HepG2 (cell line): ENCODE data around the gene B3GNT8. TPM values are rescaled to one million over a fixed set of nuclear protein-coding genes. Genes with fewer than 3 reads are reported as not detected.
A peak's percentile ranks its signal among the peaks of the same experiment; 100 is the strongest.

Experiments used
- CEBPZ ChIP-seq: IDR thresholded peaks from 2 replicates; pipeline ENCODE4 v1.6.1; 2012; ENCODE audit warnings: low read length, improper control_type of control experiment
- CHD4 ChIP-seq: fragments of 200-600 bp; sonication (generic); IDR thresholded peaks from 2 replicates; pipeline ENCODE4 v1.7.0; 2017; ENCODE audit warnings: mild to moderate bottlenecking, low read length, borderline replicate concordance
- ETV6 ChIP-seq: sonication (generic); formaldehyde crosslinking; conservative IDR thresholded peaks from 2 replicates; pipeline ENCODE4 v1.4.0; 2020; ENCODE audit warnings: missing genetic modification reagents
- GATAD1 ChIP-seq: IDR thresholded peaks from 2 replicates; pipeline ENCODE4 v1.6.1; 2016; ENCODE audit warnings: missing genetic modification reagents, missing compliant biosample characterization
- GLI4 ChIP-seq: sonication (generic); formaldehyde crosslinking; IDR thresholded peaks from 2 replicates; pipeline ENCODE4 v1.5.1; 2020; ENCODE audit warnings: missing genetic modification reagents, mild to moderate bottlenecking, moderate library complexity, borderline replicate concordance
- HMG20A ChIP-seq: IDR thresholded peaks from 2 replicates; pipeline ENCODE4 v1.6.1; 2016; ENCODE audit warnings: borderline replicate concordance
- NCOA1 ChIP-seq: sonication (generic); formaldehyde crosslinking; IDR thresholded peaks from 2 replicates; pipeline ENCODE4 v1.9.0; 2021; ENCODE audit warnings: missing genetic modification reagents
- NPAS2 ChIP-seq: sonication (generic); formaldehyde crosslinking; IDR thresholded peaks from 2 replicates; pipeline ENCODE4 v1.8.0; 2022; ENCODE audit warnings: mild to moderate bottlenecking, missing genetic modification reagents, borderline replicate concordance
- NR2F6 ChIP-seq, 2 experiments: IDR thresholded peaks; 2 replicates each; pipeline ENCODE4 v1.6.1; 2016; ENCODE audit warnings: antibody characterized with exemption in 1 of 2, mild to moderate bottlenecking in 1 of 2
- PBX3 ChIP-seq: sonication (generic); formaldehyde crosslinking; IDR thresholded peaks from 2 replicates; pipeline ENCODE4 v1.8.1; 2023; ENCODE audit warnings: missing genetic modification reagents, inconsistent platforms, borderline replicate concordance
- PPARG ChIP-seq: conservative IDR thresholded peaks from 2 replicates; pipeline ENCODE4 v1.6.1; 2016; ENCODE audit warnings: missing biosample characterization, missing genetic modification reagents
- RCOR2 ChIP-seq: IDR thresholded peaks from 2 replicates; pipeline ENCODE4 v1.6.1; 2016; ENCODE audit warnings: missing biosample characterization, missing genetic modification reagents
- RXRA ChIP-seq: sonication (generic); formaldehyde crosslinking; IDR thresholded peaks from 2 replicates; pipeline ENCODE4 v1.5.1; 2020; ENCODE audit warnings: missing genetic modification reagents
- SP5 ChIP-seq: IDR thresholded peaks from 2 replicates; pipeline ENCODE4 v1.6.1; 2016; ENCODE audit warnings: low read depth, borderline replicate concordance
- TAF15 ChIP-seq: fragments of 200-400 bp; formaldehyde crosslinking; IDR thresholded peaks from one replicate; pipeline ENCODE4 v1.6.1; 2018; ENCODE audit warnings: mild to moderate bottlenecking, low read depth, low read length; ENCODE audit not compliant: poor library complexity, severe bottlenecking
- ZBTB37 ChIP-seq: sonication (generic); formaldehyde crosslinking; IDR thresholded peaks from 2 replicates; pipeline ENCODE4 v1.4.0; 2020; ENCODE audit warnings: mild to moderate bottlenecking, missing genetic modification reagents
- ZNF143 ChIP-seq: sonication (generic); formaldehyde crosslinking; IDR thresholded peaks from 2 replicates; pipeline ENCODE4 v1.4.0; 2020; ENCODE audit warnings: missing genetic modification reagents
- ZNF251 ChIP-seq: sonication (generic); formaldehyde crosslinking; IDR thresholded peaks from 2 replicates; pipeline ENCODE4 v1.9.0; 2021; ENCODE audit warnings: mild to moderate bottlenecking, missing genetic modification reagents
- ZNF546 ChIP-seq: sonication (generic); formaldehyde crosslinking; conservative IDR thresholded peaks from 2 replicates; pipeline ENCODE4 v1.8.1; 2023; ENCODE audit warnings: mild to moderate bottlenecking, missing genetic modification reagents
- ZNF740 ChIP-seq: sonication (generic); formaldehyde crosslinking; IDR thresholded peaks from 2 replicates; pipeline ENCODE4 v1.4.0; 2020; ENCODE audit warnings: missing genetic modification reagents
- ZNF816 ChIP-seq: sonication (generic); formaldehyde crosslinking; IDR thresholded peaks from 2 replicates; pipeline ENCODE4 v1.8.0; 2022; ENCODE audit warnings: missing genetic modification reagents, mild to moderate bottlenecking, borderline replicate concordance
- polyA plus RNA-seq, 8 experiments: library from polyadenylated mRNA; depleted of rRNA in 3 of 8; stranded (reverse) in 7 of 8; unstranded in 1 of 8; fragments of >200 nt; fragmentation: Illumina TruSeq in 4 of 8; extraction: Trizol in 4 of 8; gene quantifications; 2 replicates each; pipeline versions ENCODE4 v1.2.1 to v1.2.3, GENCODE V29; 2011 to 2016; ENCODE audit warnings: low read depth in 4 of 8, missing spikeins in 1 of 8, mixed read lengths in 1 of 8; ENCODE audit not compliant: insufficient read depth in 1 of 8
- total RNA-seq, 5 experiments: library from RNA; depleted of rRNA; stranded (reverse); fragments of >200 nt; fragmentation: Illumina TruSeq; extraction: Trizol; gene quantifications; 2 replicates each; pipeline ENCODE4 v1.2.3, GENCODE V29; 2016; ENCODE audit warnings: low read depth in 1 of 5

Gene B3GNT8
- total and polyA plus RNA-seq, 2 of the 13 experiments (the other 11 are each of a cell fraction or from before 2014, with no cell fraction given), result 0.26 to 1.9 TPM

GRCh38 chr19:41425174-41426115, 1.7 kb downstream of the B3GNT8 start (continued):
- TF ChIP-seq ETV6 (CRISPR knock-in tag) (0 out of 2 replicates have a peak, but pooled peaks have one; percentile 2), ZNF740 (CRISPR knock-in tag) (no peak), ZNF816 (CRISPR knock-in tag) (no peak), PPARG (no peak), CHD4 (no peak), NR2F6 (IDR thresholded peaks at IDR 0.05) (no peak), NR2F6 (CRISPR knock-in tag; IDR thresholded peaks at IDR 0.05) (no peak), NCOA1 (CRISPR knock-in tag) (no peak), SP5 (CRISPR knock-in tag) (no peak), RCOR2 (CRISPR knock-in tag) (no peak), ZNF251 (no peak), GATAD1 (CRISPR knock-in tag) (no peak), HMG20A (CRISPR knock-in tag) (no peak), RXRA (0 out of 2 replicates have a peak, but pooled peaks have one; percentile 0), NPAS2 (CRISPR knock-in tag) (no peak), CEBPZ (no peak), TAF15 (no peak), ZBTB37 (CRISPR knock-in tag) (no peak), GLI4 (CRISPR knock-in tag) (no peak), ZNF143 (CRISPR knock-in tag) (no peak), ZNF546 (no peak), PBX3 (CRISPR knock-in tag) (no peak)
